GM21423 (cell line): Measurements from ENCODE around the gene TEX13A.
"Not testable (repeated sequence)": the region's sequence is repeated elsewhere in the genome, so short reads cannot be mapped to it uniquely, and the experiment has no call there.

Experiments used
- ATAC-seq: cut with Tn5 transposase; IDR thresholded peaks from one replicate; pipeline ENCODE4 v1.9.1; 2021; ENCODE audit warnings: mild to moderate bottlenecking, moderate library complexity; ENCODE audit not compliant: unreplicated experiment

The TEX13A gene

GRCh38 chrX:105220636-105221035 lies at the start of gene TEX13A:
Gene TEX13A, minus strand, starts transcription at chrX:105220694. Its CDS starts 297 bp downstream, at chrX:105220397.
- ATAC-seq = no peak

GRCh38 chrX:105269386-105269785 lies 48.9 kb upstream of the TEX13A start:
- ATAC-seq = no peak

GRCh38 chrX:105267167-105267566 lies 46.7 kb upstream of the TEX13A start:
- ATAC-seq = no peak

GRCh38 chrX:105266456-105266855 lies 46.0 kb upstream of the TEX13A start:
- no peak for ATAC-seq

- ATAC-seq = no peak
These were observed 44.6 kb upstream of the TEX13A start for GRCh38 chrX:105265093-105265492.

- no peak for ATAC-seq
These were observed 43.3 kb upstream of the TEX13A start for GRCh38 chrX:105263801-105264200.

GRCh38 chrX:105263171-105263570 lies 42.7 kb upstream of the TEX13A start:
- no peak for ATAC-seq

GRCh38 chrX:105260291-105261043 lies 40.0 kb upstream of the TEX13A start:
- no peak for ATAC-seq

- no peak for ATAC-seq
These were observed 20.6 kb upstream of the TEX13A start for GRCh38 chrX:105241056-105241455.

GRCh38 chrX:105237407-105237806 lies 16.9 kb upstream of the TEX13A start:
- ATAC-seq = not testable (repeated sequence)

- no peak for ATAC-seq
These were observed 8.7 kb upstream of the TEX13A start for GRCh38 chrX:105229146-105229545.

GRCh38 chrX:105228602-105229001 lies 8.1 kb upstream of the TEX13A start:
- ATAC-seq = no peak

- ATAC-seq = no peak
These were observed 6.0 kb upstream of the TEX13A start for GRCh38 chrX:105226499-105226898.

- ATAC-seq = no peak
These were observed 880 bp upstream of the TEX13A start for GRCh38 chrX:105221374-105221773.

- no peak for ATAC-seq
These were observed 766 bp downstream of the TEX13A start for GRCh38 chrX:105219454-105220401.

GRCh38 chrX:105211066-105211575 lies 9.4 kb downstream of the TEX13A start:
- ATAC-seq = no peak

- ATAC-seq = no peak
These were observed 10.2 kb downstream of the TEX13A start for GRCh38 chrX:105210258-105210657.

GRCh38 chrX:105209406-105209805 lies 11.1 kb downstream of the TEX13A start:
- no peak for ATAC-seq

GRCh38 chrX:105191878-105192277 lies 28.6 kb downstream of the TEX13A start:
- no peak for ATAC-seq

- ATAC-seq = no peak
These were observed 30.1 kb downstream of the TEX13A start for GRCh38 chrX:105190252-105190853.

GRCh38 chrX:105189093-105189492 lies 31.4 kb downstream of the TEX13A start:
- ATAC-seq = no peak
